ENCODE measurements around the gene SLC37A2.

Gene SLC37A2

GRCh38 chr11:125112208-125112604 lies 49.1 kb downstream of the SLC37A2 start:
- DNase-seq = no peak

DNA sequence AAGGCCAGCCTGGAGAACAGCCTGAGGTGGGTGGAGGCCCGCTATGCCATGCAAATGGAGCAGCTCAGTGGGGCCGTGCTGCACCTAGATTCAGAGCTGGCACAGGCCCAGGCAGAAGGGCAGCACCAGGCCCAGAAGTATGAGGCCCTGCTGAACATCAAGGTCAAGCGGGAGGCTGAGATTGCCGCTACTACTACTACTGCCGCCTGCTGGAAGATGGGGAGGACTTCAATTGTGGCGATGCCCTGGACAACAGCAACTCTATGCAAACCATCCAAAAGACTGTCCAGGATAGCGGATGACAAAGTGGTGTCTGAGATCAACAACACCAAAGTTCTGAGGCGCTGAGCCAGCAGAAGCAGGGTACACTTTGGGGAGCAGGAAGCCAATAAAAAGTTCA lies 51.4 kb downstream of the SLC37A2 start:
- DNase-seq = no peak

GRCh38 chr11:125117429-125117828 lies 54.3 kb downstream of the SLC37A2 start:
- no peak for DNase-seq

GRCh38 chr11:125123194-125123946 lies 60.3 kb downstream of the SLC37A2 start:
- no peak for DNase-seq

- DNase-seq = peak; percentile 10
Measured at GRCh38 chr11:125123947-125124617, 61.0 kb downstream of the SLC37A2 start.

DNA sequence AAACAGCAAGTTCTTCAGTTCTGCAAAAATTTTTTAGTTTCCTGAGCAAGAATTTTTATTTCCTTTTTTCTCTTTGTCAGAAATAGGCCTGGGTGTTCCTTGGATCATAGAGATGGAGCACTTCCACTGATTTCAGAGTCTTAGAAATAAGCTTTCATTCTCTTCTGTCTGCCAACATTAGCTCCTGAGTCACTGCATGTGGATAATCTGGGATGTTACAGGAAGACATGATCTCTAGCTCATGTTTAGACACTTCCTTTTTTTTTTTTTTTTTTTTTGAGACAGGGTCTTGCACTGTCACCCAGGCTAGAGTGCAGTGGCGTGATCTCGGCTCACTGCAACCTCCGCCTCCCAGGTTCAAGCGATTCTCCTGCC lies 61.5 kb downstream of the SLC37A2 start:
- no peak for DNase-seq

DNA sequence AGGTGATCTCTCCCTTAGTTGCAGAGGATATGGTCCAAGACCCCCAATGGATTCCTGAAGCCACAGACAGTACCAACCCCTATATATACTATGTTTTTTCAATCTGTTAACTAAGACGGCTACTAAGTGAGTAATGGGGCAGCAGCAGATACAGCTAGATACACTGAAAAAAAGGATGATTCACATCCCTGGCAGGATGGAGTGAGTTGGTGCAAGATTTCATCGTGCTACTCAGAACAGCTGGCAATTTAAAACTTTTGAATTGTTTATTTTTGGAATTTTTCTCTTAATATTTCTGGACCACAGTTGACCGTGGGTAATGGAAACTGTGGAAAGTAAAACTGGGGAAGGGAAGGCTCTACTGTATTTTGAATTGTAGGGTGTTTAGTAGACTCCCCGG lies 65.3 kb downstream of the SLC37A2 start:
- no peak for DNase-seq

DNA sequence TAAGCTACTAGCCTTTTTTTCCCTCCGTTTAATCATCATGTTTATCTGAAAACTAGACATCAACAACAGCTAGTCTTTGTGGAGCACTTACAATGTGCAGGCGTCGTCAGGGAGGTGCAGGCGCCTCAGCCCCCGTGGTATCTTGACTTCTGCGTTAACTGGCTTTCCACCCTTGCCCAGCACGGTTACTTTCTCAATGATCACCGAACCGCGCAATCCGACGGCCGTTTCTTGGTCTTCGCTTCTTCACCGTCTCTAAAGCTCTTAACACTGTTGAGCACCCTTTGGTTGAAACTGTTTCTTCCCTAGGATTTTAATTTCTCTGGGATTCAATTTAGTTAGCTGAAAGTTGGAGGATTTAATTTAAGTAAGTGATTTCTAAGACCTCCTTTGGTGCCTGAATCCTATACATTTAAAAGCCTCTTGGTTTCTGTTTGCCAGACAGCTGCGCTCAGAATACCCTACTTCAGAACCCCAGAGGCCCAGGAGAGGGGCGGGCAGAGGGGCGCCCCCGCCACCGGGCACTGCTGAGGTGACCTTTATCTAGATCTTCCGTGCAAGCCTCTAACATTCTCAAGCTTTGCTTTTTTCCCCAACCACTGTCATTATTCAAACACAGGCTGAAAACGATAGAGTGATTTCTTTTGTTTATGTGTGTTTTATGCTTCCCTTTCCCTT lies 66.3 kb downstream of the SLC37A2 start:
- no peak for DNase-seq

DNA sequence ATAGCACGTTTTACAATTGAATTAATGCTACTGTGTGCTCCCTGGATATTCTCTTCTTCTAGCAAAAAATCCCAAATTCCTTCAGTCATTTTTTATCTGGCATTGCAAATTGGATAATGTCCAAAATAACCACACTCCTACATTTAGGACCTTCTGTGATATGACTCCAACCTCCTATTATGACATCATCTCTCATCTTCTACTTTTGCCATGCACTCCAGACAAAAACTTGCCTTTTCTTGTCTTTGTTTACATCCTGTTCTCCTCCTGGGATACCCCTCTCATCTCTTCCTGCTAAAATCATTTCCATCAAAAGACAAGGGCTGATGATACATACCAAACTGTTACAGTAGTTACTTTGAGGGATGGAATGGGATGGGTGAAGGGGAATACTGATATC lies 69.0 kb downstream of the SLC37A2 start:
- no peak for DNase-seq

DNA sequence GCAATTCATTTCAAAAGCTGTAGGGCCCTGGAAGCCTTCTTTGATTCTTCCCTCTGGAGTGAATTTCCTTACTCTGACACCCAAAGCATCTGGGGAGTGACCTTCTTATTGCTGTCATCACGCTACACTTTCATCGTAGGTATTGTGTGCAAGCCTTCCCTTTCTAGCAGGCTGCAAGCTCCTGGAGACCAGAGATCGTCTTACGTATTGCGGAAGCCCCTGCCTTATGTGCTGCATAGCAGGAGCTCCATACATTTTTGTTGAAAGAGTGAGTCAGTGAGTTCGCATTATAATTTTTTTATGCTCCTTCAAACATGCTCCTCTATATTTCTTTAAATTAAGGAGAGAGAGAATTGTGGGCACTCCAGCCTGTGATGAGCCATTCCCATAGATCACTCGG lies 69.5 kb downstream of the SLC37A2 start:
- DNase-seq = no peak

GRCh38 chr11:125136001-125136400 lies 72.9 kb downstream of the SLC37A2 start:
- no peak for DNase-seq

DNA sequence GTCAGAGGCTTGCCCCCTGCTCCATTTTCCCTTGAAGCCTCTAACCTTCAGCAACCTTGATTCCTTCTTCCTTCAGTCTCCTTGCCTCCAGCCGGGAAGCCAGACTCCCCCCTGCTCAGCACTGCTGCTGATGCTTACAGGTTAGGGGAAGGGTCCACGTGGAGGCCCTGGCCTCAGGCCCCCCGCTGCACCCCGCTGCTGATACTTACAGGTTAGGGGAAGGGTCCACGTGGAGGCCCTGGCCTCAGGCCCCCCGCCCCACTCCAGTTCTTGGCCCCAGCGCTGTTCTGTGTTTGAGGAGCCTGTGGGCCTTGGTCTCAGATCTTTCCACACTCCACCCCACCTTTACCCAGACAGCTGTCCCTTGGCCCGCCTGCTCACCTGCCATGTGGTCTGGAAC lies 75.9 kb downstream of the SLC37A2 start:
- DNase-seq = no peak

- DNase-seq = no peak
Measured at GRCh38 chr11:125139778-125140177, 76.7 kb downstream of the SLC37A2 start.

Data from stimulated activated CD4-positive, alpha-beta T cell treated with anti-CD3 and anti-CD28 coated beads, Interleukin-12 subunit alpha, Interleukin-12 subunit beta, amount 100 ng/mL, for 4 hours (primary cell).